BE2C (cell line): ENCODE results near the gene PRMT1.

ENCODE experiments used
- DNase-seq: peaks from one replicate; pipeline ENCODE4 v3.0.0-alpha.2; 2020
- H3K27me3 ChIP-seq: fragments of 250-450 bp; sonication (Bioruptor Pico); 2 replicates; pipeline ENCODE4 v1.5.1; 2020; ENCODE audit warnings: mild to moderate bottlenecking
- H3K36me3 ChIP-seq: fragments of 250-450 bp; sonication (Bioruptor Pico); 2 replicates; pipeline ENCODE4 v1.5.1; 2020; ENCODE audit warnings: mild to moderate bottlenecking
- H3K4me1 ChIP-seq: fragments of 250-450 bp; sonication (Bioruptor Pico); 2 replicates; pipeline ENCODE4 v1.5.1; 2020
- H3K4me3 ChIP-seq: 2 replicates; pipeline ENCODE4 v1.5.1; 2011; ENCODE audit warnings: low read depth, low read length
- H3K9me3 ChIP-seq: fragments of 250-450 bp; sonication (Bioruptor Pico); 2 replicates; pipeline ENCODE4 v1.5.1; 2020
- TF ChIP-seq, protein P1 (sequence below): IDR thresholded peaks from 2 replicates; pipeline ENCODE4 v1.5.1; 2012; ENCODE audit warnings: mild to moderate bottlenecking, low read depth, low read length

Gene PRMT1

DNA sequence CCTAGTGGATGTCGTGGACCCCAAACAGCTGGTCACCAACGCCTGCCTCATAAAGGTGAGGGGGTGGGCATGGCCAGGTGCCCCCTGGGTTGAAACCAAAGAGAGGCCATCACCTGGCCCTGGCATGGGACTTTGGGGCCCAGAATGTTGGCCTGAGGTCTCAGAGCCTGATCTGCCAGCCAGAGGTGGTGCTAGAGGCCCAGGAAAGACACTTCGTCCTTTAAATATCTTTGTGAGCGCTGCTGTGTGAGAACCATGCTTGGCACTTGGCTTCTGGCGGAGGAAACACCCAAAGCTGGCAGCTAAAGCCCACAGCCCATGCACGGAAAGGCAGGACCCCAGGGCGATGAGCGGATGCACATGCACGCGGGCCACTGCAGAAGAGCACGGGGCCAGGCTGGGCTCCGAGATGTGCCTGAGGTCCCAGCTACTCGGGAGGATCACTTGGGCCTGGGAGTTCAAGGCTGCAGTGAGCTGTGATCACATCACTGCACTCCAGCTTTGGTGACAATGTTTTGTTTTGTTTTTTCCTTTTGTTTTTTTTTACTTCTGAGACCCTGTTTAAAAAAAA, 8.0 kb downstream of the PRMT1 start:
- Histone ChIP-seq H3K36me3 (peaks cover 62% of the 10 kb centered on the region), H3K4me3 (no peak overlapping the region), H3K27me3 (no peaks in the 10 kb centered on the region), H3K4me1 (peaks cover 8% of the 10 kb centered on the region), H3K9me3 (no peaks in the 10 kb centered on the region)
- TF ChIP-seq, protein P1, sequence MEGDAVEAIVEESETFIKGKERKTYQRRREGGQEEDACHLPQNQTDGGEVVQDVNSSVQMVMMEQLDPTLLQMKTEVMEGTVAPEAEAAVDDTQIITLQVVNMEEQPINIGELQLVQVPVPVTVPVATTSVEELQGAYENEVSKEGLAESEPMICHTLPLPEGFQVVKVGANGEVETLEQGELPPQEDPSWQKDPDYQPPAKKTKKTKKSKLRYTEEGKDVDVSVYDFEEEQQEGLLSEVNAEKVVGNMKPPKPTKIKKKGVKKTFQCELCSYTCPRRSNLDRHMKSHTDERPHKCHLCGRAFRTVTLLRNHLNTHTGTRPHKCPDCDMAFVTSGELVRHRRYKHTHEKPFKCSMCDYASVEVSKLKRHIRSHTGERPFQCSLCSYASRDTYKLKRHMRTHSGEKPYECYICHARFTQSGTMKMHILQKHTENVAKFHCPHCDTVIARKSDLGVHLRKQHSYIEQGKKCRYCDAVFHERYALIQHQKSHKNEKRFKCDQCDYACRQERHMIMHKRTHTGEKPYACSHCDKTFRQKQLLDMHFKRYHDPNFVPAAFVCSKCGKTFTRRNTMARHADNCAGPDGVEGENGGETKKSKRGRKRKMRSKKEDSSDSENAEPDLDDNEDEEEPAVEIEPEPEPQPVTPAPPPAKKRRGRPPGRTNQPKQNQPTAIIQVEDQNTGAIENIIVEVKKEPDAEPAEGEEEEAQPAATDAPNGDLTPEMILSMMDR, result no peak
- no peak for DNase-seq

DNA sequence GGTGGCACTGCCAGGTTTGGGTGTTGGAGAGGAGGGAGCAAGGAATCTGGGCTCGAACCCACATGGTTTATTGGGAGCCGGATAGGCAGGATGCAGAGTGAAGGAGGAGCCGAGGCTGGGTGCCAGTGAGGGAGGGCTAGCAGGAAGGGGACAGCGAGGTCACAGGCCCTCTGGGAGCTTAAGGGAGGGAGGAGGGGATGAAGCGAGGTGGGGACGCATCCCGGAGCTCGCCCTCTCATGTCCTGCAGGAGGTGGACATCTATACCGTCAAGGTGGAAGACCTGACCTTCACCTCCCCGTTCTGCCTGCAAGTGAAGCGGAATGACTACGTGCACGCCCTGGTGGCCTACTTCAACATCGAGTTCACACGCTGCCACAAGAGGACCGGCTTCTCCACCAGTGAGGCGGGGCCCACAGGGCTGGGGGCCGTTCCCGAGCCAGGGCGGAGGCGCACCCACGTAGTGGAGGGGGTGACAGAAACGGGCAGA, 8.8 kb downstream of the PRMT1 start:
- Histone ChIP-seq H3K36me3 (peaks cover 56% of the 10 kb centered on the region), H3K9me3 (no peaks in the 10 kb centered on the region), H3K27me3 (peaks cover 5% of the 10 kb centered on the region; the same call in 1 of the 2 replicates), H3K4me3 (no peak overlapping the region), H3K4me1 (peaks cover 2% of the 10 kb centered on the region)
- TF ChIP-seq, protein P1, result no peak
- no peak for DNase-seq

DNA sequence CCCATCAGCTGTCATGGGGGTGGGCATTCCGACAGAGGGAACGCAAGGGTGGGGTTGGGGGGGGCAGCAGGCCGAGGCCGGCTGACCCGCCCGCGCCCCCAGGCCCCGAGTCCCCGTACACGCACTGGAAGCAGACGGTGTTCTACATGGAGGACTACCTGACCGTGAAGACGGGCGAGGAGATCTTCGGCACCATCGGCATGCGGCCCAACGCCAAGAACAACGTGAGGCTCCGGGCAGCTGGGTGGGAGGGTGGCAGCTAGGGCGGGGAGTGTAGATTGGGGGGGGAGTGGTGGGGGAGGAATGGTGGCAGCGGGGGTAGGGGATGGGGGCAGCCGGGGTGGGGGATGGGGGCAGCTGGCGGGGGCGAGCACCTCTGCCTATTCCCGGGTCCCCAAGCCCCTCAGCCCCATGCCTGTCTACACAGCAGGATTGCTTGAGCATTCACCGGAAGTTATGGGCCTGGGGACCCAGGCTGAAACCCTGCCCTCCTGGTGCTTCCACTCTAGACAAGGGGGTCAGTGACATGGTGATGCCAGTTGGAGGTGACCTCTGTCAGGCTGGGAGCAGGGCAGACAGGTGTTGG, 9.5 kb downstream of the PRMT1 start:
- Histone ChIP-seq H3K9me3 (no peaks in the 10 kb centered on the region), H3K27me3 (peaks cover 11% of the 10 kb centered on the region; the same call in 1 of the 2 replicates), H3K4me1 (peaks cover 3% of the 10 kb centered on the region; the same call in 1 of the 2 replicates), H3K36me3 (peaks cover 49% of the 10 kb centered on the region), H3K4me3 (no peak overlapping the region)
- TF ChIP-seq, protein P1, result no peak
- no peak for DNase-seq

DNA sequence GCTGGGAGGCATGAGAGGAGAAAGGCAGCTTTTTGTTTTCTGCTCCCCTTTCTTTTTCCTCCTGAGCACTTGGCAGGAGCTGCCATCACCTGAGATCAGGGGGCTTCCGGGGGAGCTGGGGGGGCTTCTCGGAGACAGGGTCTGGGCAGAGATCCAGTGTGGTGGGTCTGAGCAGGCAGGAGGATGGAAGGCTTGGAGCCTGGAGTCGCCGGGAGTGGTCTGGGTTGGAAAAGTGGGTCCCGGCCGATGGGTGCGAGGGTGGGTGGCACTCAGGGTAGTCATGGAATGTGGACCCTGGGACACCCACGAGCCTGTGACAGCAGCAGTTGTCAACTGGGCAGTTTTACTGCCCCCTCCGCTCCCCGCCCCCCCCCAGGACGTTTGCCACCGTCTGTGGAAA, 10.1 kb downstream of the PRMT1 start:
- peaks cover 11% of the 10 kb centered on the region; the same call in 1 of the 2 replicates for H3K27me3 ChIP-seq
- peaks cover 43% of the 10 kb centered on the region for H3K36me3 ChIP-seq
- no peak overlapping the region for H3K4me3 ChIP-seq
- peaks cover 5% of the 10 kb centered on the region; the same call in 1 of the 2 replicates for H3K4me1 ChIP-seq
- no peaks in the 10 kb centered on the region for H3K9me3 ChIP-seq
- TF ChIP-seq, protein P1, result no peak
- no peak for DNase-seq

DNA sequence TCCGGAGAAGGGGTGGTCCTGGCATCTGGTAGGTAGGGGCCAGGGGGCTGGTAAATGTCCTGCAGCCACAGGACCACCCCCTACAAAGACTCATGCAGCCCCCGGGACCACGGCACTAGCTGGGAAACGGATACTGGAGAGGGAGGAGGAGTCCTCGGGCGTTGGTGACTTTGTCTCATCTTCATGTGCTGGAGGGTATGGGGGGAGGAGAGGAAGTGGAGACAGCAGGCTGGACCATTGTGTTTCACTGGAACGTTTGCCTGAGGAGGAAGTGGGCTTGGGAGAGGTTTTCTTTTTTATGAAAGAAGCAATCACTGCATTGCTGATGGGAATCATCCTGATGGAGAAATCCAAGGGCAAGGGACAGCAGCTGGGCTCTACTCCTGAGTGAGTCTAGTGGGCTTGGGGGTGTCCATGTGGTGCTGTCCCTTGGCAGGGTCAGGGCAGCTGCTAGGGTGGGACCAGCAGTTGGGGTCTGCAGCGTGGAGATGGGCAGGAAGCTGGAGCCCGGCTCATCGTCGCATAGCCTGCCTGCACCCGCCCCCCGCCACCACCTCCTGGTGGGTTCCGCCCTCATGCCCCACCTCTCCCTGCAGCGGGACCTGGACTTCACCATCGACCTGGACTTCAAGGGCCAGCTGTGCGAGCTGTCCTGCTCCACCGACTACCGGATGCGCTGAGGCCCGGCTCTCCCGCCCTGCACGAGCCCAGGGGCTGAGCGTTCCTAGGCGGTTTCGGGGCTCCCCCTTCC, 10.7 kb downstream of the PRMT1 start:
- H3K4me1 ChIP-seq, result peaks cover 5% of the 10 kb centered on the region; the same call in 1 of the 2 replicates
- H3K9me3 ChIP-seq, result no peaks in the 10 kb centered on the region
- no peak for DNase-seq
- peaks cover 37% of the 10 kb centered on the region for H3K36me3 ChIP-seq
- peaks cover 11% of the 10 kb centered on the region; the same call in 1 of the 2 replicates for H3K27me3 ChIP-seq
- no peak overlapping the region for H3K4me3 ChIP-seq
- TF ChIP-seq, protein P1, result no peak
